ENCODE results near the gene ITGAV. TPM values are rescaled to one million over a fixed set of nuclear protein-coding genes. Genes with fewer than 3 reads are reported as not detected.

Gene ITGAV
- total and polyA plus RNA-seq, 7 donors, result 3.6 to 117 (median 67.1) TPM

GRCh38 chr2:186594001-186594722 lies 4.3 kb downstream of the ITGAV start:
- 81 to 85% methylated on average over 4 of the region's 4 CpGs for WGBS, 2 donors
- Histone ChIP-seq H3K9me3 (no peaks in the 10 kb centered on the region), H3K27me3 (no peaks in the 10 kb centered on the region), H3K36me3 (no peaks in the 10 kb centered on the region), H3K4me1 (peaks cover 0 to 46% (median 38%) of the 10 kb centered on the region in 4 donors), H3K27ac (peak overlapping the region in 3 of 4 donors; percentile 15 to 49 (median 40)), H3K4me3 (no peak overlapping the region)
- TF ChIP-seq POLR2A (IDR thresholded peaks at IDR 0.05) (no peak), POLR2AphosphoS5 (IDR thresholded peaks at IDR 0.05) (no peak), CTCF (IDR thresholded peaks at IDR 0.05) (no peak), EP300 (IDR thresholded peaks at IDR 0.05) (no peak)
- intact Hi-C loops (cut with DNase I), result loop anchor here (5.0 kb wide), 3 partner anchors 52 to 107 kb away; partner anchors contain the start of gene ZC3H15
- DNase-seq, result no peak

GRCh38 chr2:186595219-186595618 lies 5.4 kb downstream of the ITGAV start:
- Histone ChIP-seq H3K4me3 (no peak overlapping the region), H3K27ac (peak overlapping the region in 2 of 4 donors; percentile 40 to 49), H3K4me1 (peaks cover 0 to 45% (median 39%) of the 10 kb centered on the region in 4 donors), H3K27me3 (no peaks in the 10 kb centered on the region), H3K36me3 (no peaks in the 10 kb centered on the region), H3K9me3 (no peaks in the 10 kb centered on the region)
- intact Hi-C loops (cut with DNase I), result no loop called here
- TF ChIP-seq POLR2AphosphoS5 (IDR thresholded peaks at IDR 0.05) (no peak), POLR2A (IDR thresholded peaks at IDR 0.05) (no peak)
- DNase-seq, result no peak
- 59 to 75% methylated on average over 2 of the region's 2 CpGs for WGBS, 2 donors

GRCh38 chr2:186599186-186599778 lies 9.4 kb downstream of the ITGAV start:
- Histone ChIP-seq H3K36me3 (peaks cover 0 to 12% (median 0%) of the 10 kb centered on the region in 4 donors), H3K9me3 (no peaks in the 10 kb centered on the region), H3K4me3 (no peak overlapping the region), H3K27me3 (no peaks in the 10 kb centered on the region), H3K27ac (no peak overlapping the region), H3K4me1 (peaks cover 0 to 23% (median 13%) of the 10 kb centered on the region in 4 donors)
- intact Hi-C loops (cut with DNase I), result no loop called here
- no peak for TF ChIP-seq POLR2AphosphoS5 (IDR thresholded peaks at IDR 0.05)
- TF ChIP-seq CTCF (IDR thresholded peaks at IDR 0.05), result no peak
- no peak for TF ChIP-seq POLR2A (IDR thresholded peaks at IDR 0.05)
- no peak for TF ChIP-seq EP300 (IDR thresholded peaks at IDR 0.05)
- WGBS, 2 donors, result 92 to 93% methylated on average over 3 of the region's 3 CpGs
- no peak for DNase-seq

- Histone ChIP-seq H3K4me1 (peaks cover 0 to 22% (median 11%) of the 10 kb centered on the region in 4 donors), H3K36me3 (peaks cover 0 to 12% (median 0%) of the 10 kb centered on the region in 4 donors), H3K27me3 (no peaks in the 10 kb centered on the region), H3K9me3 (no peaks in the 10 kb centered on the region), H3K4me3 (no peak overlapping the region), H3K27ac (no peak overlapping the region)
- intact Hi-C loops (cut with DNase I), result no loop called here
- DNase-seq, result no peak
- TF ChIP-seq POLR2AphosphoS5 (IDR thresholded peaks at IDR 0.05) (no peak), EP300 (IDR thresholded peaks at IDR 0.05) (no peak), CTCF (IDR thresholded peaks at IDR 0.05) (no peak), POLR2A (IDR thresholded peaks at IDR 0.05) (no peak)
- WGBS, 2 donors, result 91 to 94% methylated on average over 1 of the region's 1 CpG
Observed at GRCh38 chr2:186603286-186603685, 13.4 kb downstream of the ITGAV start.

GRCh38 chr2:186605041-186605440 lies 15.2 kb downstream of the ITGAV start:
- peaks cover 0 to 13% (median 8%) of the 10 kb centered on the region in 4 donors for H3K4me1 ChIP-seq
- no peak overlapping the region for H3K4me3 ChIP-seq
- no peak for DNase-seq
- no peaks in the 10 kb centered on the region for H3K9me3 ChIP-seq
- peaks cover 0 to 12% (median 0%) of the 10 kb centered on the region in 4 donors for H3K36me3 ChIP-seq
- H3K27me3 ChIP-seq, result no peaks in the 10 kb centered on the region
- WGBS, 2 donors, result 89% methylated on average over 3 of the region's 3 CpGs
- intact Hi-C loops (cut with DNase I), result no loop called here
- TF ChIP-seq EP300 (IDR thresholded peaks at IDR 0.05), result no peak
- H3K27ac ChIP-seq, result peak overlapping the region in 2 of 4 donors; percentile 22 to 55

All from sigmoid colon (tissue), 7 donors.